ENCODE measurements around the gene NOPCHAP1.

- TF ChIP-seq CTCF (IDR thresholded peaks at IDR 0.05) (no peak), POLR2A (IDR thresholded peaks at IDR 0.05) (no peak), EP300 (IDR thresholded peaks at IDR 0.05) (no peak)
These were observed 28.5 kb downstream of the NOPCHAP1 start for GRCh38 chr12:105014603-105015002.

Measured in ovary (tissue), 3 donors.